HG03571 (cell line): Measurements from ENCODE around the gene IFNK.

Source experiments
- ATAC-seq: cut with Tn5 transposase; IDR thresholded peaks from one replicate; pipeline ENCODE4 v1.9.1; 2021; ENCODE audit not compliant: unreplicated experiment

The IFNK gene

GRCh38 chr9:27537756-27538155 lies 13.7 kb downstream of the IFNK start:
- ATAC-seq, result no peak

- ATAC-seq, result peak; percentile 59
Measured at GRCh38 chr9:27538647-27539046, 14.6 kb downstream of the IFNK start.

- ATAC-seq, result peak; percentile 45
Measured at GRCh38 chr9:27539479-27540441, 15.7 kb downstream of the IFNK start.

GRCh38 chr9:27540502-27540901 lies 16.4 kb downstream of the IFNK start:
- ATAC-seq, result no peak

GRCh38 chr9:27541740-27542139 lies 17.6 kb downstream of the IFNK start:
- no peak for ATAC-seq

- no peak for ATAC-seq
Measured at GRCh38 chr9:27542508-27542907, 18.4 kb downstream of the IFNK start.

- ATAC-seq, result no peak
Measured at GRCh38 chr9:27545471-27545870, 21.4 kb downstream of the IFNK start.

GRCh38 chr9:27548055-27548741 lies 24.1 kb downstream of the IFNK start:
- ATAC-seq, result no peak

GRCh38 chr9:27549196-27549755 lies 25.2 kb downstream of the IFNK start:
- no peak for ATAC-seq

- ATAC-seq, result no peak
Measured at GRCh38 chr9:27554712-27555111, 30.6 kb downstream of the IFNK start.

GRCh38 chr9:27556470-27556869 lies 32.4 kb downstream of the IFNK start:
- ATAC-seq, result no peak

- no peak for ATAC-seq
Measured at GRCh38 chr9:27558307-27558706, 34.2 kb downstream of the IFNK start.

- no peak for ATAC-seq
Measured at GRCh38 chr9:27560457-27560856, 36.4 kb downstream of the IFNK start.

- ATAC-seq, result no peak
Measured at GRCh38 chr9:27561685-27562084, 37.6 kb downstream of the IFNK start.

GRCh38 chr9:27563738-27564430 lies 39.8 kb downstream of the IFNK start:
- no peak for ATAC-seq

- ATAC-seq, result no peak
Measured at GRCh38 chr9:27564670-27565069, 40.6 kb downstream of the IFNK start.

- no peak for ATAC-seq
Measured at GRCh38 chr9:27565696-27566095, 41.6 kb downstream of the IFNK start.

GRCh38 chr9:27566118-27566517 lies 42.0 kb downstream of the IFNK start:
- ATAC-seq, result no peak

- ATAC-seq, result no peak
Measured at GRCh38 chr9:27569406-27569805, 45.3 kb downstream of the IFNK start.

GRCh38 chr9:27571011-27571410 lies 46.9 kb downstream of the IFNK start:
- ATAC-seq, result no peak

GRCh38 chr9:27572061-27572460 lies 48.0 kb downstream of the IFNK start:
- ATAC-seq, result no peak
